Transverse colon (tissue), 3 donors: Measurements from ENCODE around the gene DPEP2.

Experiments used
- EP300 ChIP-seq: sonication (generic); formaldehyde crosslinking; IDR thresholded peaks from one replicate; pipeline ENCODE4 v1.6.1; 2017; ENCODE audit warnings: antibody characterized with exemption, low read depth
- POLR2A ChIP-seq: fragments of 450-650 bp; IDR thresholded peaks from one replicate; pipeline ENCODE4 v1.6.1; 2016; ENCODE audit warnings: antibody characterized with exemption, mild to moderate bottlenecking, moderate library complexity
- TF ChIP-seq, protein P1 (sequence below), 5 experiments: fragments of 200-600 bp in 3 of 5; fragments of 450-650 bp in 2 of 5; sonication (generic) in 3 of 5; IDR thresholded peaks; 1 replicate in 2 of 5; 2 replicates in 3 of 5; pipeline ENCODE4 v1.5.1; 2016 to 2017; ENCODE audit warnings: antibody characterized with exemption in 5 of 5, inconsistent platforms in 3 of 5, mild to moderate bottlenecking in 2 of 5, moderate library complexity in 1 of 5

DNA sequence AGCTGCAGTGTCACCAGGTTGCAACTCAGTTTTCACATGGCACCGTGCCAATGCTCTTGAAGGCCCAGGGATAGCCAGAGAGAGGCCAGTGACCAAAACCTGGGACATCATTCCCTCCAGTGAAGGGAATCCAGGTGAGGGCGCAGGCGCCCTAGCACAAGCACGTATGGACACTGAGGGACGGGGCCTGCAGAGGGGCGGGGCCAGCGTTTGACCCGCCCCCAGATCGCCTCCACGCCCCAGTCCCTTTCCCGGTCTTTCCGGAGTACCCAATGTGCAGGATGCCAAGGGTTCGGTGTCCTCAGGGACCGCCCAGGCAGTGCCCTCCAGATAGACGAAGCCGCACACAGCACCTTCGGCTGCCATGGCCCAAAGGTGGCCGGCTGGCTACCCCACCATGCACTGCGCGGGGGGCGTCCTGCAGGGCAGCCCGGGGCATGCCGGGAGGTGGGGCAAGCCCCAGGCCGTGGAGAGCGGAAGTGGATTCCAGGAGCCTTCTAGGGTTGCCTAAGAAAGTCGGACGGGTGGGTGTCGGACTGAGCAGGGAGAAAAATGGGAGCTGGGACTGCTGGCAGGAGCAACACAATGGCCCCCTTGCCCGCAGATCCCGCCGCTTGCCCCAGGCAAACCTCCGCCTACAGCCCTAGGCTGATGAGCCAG, 35.5 kb downstream of the DPEP2 start:
- TF ChIP-seq, protein P1, sequence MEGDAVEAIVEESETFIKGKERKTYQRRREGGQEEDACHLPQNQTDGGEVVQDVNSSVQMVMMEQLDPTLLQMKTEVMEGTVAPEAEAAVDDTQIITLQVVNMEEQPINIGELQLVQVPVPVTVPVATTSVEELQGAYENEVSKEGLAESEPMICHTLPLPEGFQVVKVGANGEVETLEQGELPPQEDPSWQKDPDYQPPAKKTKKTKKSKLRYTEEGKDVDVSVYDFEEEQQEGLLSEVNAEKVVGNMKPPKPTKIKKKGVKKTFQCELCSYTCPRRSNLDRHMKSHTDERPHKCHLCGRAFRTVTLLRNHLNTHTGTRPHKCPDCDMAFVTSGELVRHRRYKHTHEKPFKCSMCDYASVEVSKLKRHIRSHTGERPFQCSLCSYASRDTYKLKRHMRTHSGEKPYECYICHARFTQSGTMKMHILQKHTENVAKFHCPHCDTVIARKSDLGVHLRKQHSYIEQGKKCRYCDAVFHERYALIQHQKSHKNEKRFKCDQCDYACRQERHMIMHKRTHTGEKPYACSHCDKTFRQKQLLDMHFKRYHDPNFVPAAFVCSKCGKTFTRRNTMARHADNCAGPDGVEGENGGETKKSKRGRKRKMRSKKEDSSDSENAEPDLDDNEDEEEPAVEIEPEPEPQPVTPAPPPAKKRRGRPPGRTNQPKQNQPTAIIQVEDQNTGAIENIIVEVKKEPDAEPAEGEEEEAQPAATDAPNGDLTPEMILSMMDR (IDR thresholded peaks at IDR 0.05): no peak
- no peak for TF ChIP-seq POLR2A
- no peak for TF ChIP-seq EP300
